Dedifferentiated amniotic fluid mesenchymal stem cell (primary cell): ENCODE measurements around the gene KCNC3.

Experiments used
- DNase-seq: peaks from one replicate; pipeline ENCODE4 v3.0.0-alpha.2; 2016; ENCODE audit errors: extremely low spot score

Gene KCNC3

GRCh38 chr19:50311723-50312635 is 17.2 kb downstream of the KCNC3 start:
- no peak for DNase-seq

DNA sequence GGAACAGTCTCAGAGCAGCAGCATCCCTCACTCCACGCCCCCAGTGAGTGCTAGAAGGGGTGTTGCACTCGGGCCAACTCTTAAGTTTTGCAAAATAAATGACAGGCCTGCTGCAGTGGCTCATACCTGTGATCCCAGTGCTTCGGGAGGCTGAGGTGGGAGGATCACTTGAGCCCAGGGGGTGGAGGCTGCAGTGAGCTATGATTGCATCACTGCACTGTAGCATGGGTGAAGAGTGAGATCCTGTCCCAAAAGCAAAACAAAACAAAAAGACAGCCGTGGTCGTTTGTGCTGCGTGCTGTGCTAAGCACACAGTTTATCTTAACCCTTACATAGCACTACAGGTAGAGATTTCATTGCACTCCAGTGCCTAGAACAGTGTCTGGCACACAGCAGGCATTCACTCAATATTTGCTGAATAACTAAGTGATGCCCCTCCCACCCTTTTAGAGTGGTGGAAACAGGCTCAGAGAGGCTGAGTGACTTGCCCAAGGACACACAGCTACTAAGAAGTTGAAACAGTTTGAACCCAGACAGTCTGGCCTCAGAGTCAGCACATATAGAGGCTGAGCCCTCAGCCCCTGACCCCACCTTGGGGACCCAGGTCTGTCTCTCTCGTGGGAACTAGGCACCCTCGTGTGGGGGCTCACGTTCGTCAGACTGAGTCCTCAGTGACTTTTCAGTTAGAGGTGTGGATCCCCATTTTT is 18.3 kb downstream of the KCNC3 start:
- no peak for DNase-seq

- DNase-seq = no peak
These were observed 19.6 kb downstream of the KCNC3 start for GRCh38 chr19:50309396-50310125.

DNA sequence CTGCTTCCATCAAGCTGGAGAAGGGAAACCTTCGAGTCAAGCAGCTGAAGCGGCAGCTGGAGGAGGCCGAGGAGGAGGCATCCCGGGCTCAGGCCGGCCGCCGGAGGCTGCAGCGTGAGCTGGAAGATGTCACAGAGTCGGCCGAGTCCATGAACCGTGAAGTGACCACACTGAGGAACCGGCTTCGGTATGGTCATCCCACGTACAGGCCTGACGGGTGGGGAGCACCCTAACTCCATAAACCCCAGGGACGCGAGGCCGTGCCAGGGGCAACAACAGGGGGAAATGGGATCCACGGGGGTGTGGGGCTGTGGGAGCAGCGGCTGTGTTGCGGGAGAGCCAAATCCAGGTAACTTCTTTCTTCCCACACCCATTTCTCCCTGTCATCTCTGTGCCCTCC is 20.2 kb downstream of the KCNC3 start:
- DNase-seq = no peak

- no peak for DNase-seq
These were observed 25.6 kb downstream of the KCNC3 start for GRCh38 chr19:50303558-50303957.

DNA sequence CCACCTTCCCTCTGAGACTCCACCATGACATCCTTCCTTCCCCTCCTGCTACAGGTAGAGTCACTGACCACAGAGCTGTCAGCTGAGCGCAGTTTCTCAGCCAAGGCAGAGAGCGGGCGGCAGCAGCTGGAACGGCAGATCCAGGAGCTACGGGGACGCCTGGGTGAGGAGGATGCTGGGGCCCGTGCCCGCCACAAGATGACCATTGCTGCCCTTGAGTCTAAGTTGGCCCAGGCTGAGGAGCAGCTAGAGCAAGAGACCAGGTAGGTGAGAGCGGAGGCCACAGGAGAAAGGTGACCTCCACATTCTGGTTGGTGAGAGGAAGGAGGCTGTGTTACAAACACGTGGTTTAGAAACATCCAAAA is 27.6 kb downstream of the KCNC3 start:
- DNase-seq = no peak

DNA sequence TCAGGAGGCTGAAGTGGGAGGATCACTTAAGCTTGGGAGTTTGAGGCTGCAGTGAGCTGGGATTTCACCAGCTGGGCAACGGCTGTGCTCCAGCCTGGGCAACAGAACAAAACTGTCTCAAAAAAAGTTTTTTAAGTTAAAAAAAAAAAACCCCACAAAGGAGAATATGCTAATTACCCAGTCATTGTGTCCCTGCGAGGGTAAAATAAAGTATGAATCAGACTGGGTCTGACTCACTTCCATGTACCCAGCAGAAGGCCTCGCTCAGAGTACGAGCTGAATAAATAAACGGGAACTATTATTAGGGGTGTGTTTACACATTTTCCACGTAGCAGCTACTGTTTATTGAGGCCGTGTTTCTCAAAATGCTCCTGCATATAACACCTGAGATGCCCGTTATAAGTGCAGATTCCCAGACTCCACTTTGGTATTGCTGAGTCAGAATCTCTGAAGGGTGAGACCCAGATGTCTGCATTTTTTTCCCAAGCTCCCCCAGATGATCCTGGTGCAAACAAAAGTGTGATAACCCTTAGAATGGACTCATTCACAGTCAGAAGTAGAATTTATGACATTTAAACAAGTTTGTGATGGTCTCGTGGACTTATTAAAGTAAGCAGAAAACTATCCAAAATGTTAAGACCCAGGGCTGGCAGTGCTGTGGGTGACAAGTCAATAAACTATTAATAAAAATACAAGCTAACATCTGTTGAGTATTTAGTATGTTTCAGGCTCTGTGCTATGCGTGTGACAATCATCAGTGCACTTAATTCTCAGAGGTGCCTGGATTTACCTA is 28.2 kb downstream of the KCNC3 start:
- DNase-seq = no peak

DNA sequence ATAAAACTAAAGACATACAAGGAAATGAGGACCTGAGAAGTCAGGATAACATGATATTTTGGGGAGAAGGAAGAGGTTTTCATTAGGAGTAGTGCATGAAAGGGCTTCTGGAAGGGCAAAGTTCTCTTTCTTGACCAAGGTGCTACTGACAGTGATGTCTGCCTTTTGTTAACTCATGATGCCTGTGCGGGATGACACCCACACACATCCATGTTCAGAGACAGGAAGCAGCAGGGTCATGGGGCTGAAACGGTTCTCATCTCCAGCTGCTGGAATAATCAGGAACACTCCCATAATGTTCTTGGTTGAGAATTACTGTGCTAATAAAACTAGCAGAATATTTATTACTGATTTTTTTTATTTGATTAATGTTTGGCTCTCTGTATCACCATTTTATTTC is 29.1 kb downstream of the KCNC3 start:
- no peak for DNase-seq

DNA sequence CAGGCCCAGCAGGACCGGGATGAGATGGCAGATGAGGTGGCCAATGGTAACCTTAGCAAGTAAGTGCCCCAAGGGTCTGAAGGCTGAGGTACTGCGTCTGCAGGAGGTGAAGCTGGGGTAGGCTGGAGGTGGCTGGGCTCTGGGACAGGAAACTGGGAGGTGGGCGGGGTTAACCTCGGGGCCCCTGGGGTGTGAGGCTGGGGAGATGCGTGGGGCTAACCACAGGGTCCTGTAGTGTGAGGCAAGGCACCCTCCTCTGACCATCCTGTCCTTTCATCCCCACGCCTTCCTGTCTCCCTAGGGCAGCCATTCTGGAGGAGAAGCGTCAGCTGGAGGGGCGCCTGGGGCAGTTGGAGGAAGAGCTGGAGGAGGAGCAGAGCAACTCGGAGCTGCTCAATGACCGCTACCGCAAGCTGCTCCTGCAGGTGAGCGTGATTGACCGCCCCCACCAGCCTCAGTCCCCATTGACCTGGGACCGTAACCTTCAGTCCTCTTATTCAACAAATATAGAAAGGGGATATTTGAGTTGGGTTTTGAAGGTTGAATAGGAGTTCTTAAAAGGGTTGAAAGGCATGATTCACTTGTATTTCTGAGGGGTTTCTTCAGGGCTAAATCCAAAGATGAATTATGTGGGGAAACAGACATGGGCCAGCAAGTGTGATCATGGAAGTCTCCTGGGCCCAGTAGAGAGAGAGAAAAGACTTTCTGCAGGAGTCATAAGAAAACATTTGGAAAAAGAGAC is 35.7 kb downstream of the KCNC3 start:
- no peak for DNase-seq

- no peak for DNase-seq
These were observed 36.9 kb downstream of the KCNC3 start for GRCh38 chr19:50292216-50292827.

- DNase-seq = no peak
These were observed 38.4 kb downstream of the KCNC3 start for GRCh38 chr19:50290775-50291174.

GRCh38 chr19:50290011-50290410 is 39.2 kb downstream of the KCNC3 start:
- no peak for DNase-seq

- DNase-seq = no peak
These were observed 40.2 kb downstream of the KCNC3 start for GRCh38 chr19:50288954-50289353.

GRCh38 chr19:50287331-50287730 is 41.8 kb downstream of the KCNC3 start:
- no peak for DNase-seq

DNA sequence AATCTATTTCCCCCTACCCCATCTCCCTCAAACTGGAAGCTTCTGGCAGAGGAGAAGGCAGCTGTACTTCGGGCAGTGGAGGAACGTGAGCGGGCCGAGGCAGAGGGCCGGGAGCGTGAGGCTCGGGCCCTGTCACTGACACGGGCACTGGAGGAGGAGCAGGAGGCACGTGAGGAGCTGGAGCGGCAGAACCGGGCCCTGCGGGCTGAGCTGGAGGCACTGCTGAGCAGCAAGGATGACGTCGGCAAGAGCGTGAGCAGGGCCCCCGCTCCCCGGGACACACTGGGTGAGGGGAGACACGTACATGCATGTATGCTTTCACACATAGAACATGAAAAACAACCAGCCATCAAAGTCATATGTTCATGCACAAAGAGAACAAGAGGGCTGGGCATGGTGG is 42.7 kb downstream of the KCNC3 start:
- DNase-seq = no peak

DNA sequence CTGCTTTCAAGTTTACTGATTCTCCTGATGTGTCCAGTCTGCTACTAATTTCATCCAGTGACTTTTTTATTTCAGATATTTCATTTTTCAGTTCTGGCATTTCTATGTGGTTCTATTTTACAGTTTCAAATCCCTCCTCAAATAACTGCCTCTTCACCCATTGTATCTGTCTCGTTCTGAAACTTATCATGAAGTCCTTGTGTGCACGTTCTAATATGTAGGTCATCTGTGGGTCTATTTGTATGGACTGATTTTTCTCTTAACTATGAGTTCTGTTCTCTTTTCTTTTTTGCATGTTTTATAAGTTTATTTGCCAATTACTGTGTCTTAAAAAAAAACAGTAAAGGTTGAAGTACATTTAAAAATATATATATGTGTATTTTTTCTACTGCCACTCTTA is 43.3 kb downstream of the KCNC3 start:
- DNase-seq = no peak

- DNase-seq = no peak
These were observed 47.7 kb downstream of the KCNC3 start for GRCh38 chr19:50281491-50281890.

DNA sequence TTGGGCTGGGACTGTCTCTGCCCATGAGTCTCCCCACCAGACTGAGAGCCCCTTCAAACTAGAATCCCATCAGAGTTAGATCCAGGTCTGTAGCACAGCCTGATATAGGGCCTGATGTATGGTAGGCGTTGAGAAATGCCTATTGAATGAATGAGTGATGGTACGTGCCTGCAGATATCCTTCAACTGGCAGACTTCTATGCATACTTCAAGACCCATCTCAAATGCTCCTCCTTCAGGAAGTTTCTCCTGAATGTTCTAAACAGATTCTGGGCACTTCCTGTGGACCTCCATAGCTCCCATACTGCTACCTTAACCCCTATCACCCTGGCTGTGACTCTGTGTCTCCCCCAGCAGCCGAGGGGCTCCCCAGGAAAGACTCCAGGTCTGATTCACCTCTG is 48.2 kb downstream of the KCNC3 start:
- no peak for DNase-seq

DNA sequence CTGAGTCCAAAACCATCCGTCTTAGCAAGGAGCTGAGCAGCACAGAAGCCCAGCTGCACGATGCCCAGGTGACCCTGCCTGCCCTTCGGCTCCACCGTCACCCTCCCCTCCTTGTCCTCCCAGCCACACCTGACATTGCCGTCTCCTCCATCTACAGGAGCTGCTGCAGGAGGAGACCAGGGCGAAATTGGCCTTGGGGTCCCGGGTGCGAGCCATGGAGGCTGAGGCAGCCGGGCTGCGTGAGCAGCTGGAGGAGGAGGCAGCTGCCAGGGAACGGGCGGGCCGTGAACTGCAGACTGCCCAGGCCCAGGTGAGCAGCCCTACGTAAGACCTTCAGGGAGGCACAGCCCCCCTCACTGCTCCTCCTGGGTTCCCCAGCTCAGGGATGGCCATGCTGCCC is 49.1 kb downstream of the KCNC3 start:
- no peak for DNase-seq

DNA sequence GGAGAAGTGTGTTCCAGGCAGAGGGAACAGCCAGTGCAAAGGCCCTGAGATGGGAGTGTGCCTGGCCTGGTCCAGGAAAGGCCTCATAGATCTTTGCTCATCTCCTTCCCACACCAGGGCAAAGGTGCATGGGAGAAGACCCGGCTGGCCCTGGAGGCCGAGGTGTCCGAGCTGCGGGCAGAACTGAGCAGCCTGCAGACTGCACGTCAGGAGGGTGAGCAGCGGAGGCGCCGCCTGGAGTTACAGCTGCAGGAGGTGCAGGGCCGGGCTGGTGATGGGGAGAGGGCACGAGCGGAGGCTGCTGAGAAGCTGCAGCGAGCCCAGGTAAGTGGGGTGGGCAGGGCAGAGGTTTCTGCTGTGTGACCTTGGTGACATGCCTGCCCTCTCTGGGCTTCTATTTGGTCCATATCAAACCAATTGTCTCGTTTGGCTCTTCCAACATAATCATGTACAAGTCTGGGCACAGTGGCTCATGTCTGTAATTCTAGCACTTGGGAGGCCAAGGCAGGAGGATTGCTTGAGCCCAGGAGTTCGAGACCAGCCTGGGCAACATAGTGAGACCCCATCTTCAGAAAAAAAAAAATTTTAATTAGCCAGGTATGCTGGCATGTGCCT is 51.1 kb downstream of the KCNC3 start:
- DNase-seq = no peak
